Gastrocnemius medialis (tissue), 4 donors: ENCODE measurements around the gene LYZ.

Experiments
- POLR2A ChIP-seq, 2 donors: fragments of 450-650 bp; IDR thresholded peaks; one replicate each; pipeline ENCODE4 v1.6.1; 2017; ENCODE audit warnings: antibody characterized with exemption in 2 of 2, mild to moderate bottlenecking in 2 of 2, moderate library complexity in 2 of 2
- TF ChIP-seq, protein P1 (sequence below), 5 experiments: fragments of 450-650 bp in 3 of 5; fragments of 200-600 bp in 2 of 5; sonication (generic) in 2 of 5; IDR thresholded peaks in 4 of 5; conservative IDR thresholded peaks in 1 of 5; 1 replicate in 4 of 5; 2 replicates in 1 of 5; pipeline ENCODE4 v1.5.1; 2016 to 2019; ENCODE audit warnings: antibody characterized with exemption in 5 of 5, mild to moderate bottlenecking in 3 of 5, moderate library complexity in 3 of 5

DNA sequence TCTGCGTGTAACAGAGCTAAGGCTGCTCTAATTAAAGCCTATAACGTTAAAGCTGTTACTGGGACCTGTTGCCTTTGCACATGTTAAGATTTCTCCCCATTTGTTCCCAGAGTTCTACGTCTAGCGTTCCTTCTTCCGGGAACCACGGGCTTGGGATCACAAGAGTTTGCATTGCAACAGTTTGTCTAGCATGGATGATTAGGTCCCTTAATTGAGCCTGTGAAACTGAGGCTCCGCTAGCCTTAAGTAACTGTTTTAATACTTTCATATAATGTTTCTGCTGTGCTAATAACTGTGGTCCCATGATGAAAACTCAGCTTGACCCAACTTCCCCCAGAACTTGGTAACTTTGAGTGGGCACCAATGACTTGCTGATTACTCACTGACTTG lies 16.7 kb upstream of the LYZ start:
- TF ChIP-seq, protein P1, sequence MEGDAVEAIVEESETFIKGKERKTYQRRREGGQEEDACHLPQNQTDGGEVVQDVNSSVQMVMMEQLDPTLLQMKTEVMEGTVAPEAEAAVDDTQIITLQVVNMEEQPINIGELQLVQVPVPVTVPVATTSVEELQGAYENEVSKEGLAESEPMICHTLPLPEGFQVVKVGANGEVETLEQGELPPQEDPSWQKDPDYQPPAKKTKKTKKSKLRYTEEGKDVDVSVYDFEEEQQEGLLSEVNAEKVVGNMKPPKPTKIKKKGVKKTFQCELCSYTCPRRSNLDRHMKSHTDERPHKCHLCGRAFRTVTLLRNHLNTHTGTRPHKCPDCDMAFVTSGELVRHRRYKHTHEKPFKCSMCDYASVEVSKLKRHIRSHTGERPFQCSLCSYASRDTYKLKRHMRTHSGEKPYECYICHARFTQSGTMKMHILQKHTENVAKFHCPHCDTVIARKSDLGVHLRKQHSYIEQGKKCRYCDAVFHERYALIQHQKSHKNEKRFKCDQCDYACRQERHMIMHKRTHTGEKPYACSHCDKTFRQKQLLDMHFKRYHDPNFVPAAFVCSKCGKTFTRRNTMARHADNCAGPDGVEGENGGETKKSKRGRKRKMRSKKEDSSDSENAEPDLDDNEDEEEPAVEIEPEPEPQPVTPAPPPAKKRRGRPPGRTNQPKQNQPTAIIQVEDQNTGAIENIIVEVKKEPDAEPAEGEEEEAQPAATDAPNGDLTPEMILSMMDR (IDR thresholded peaks at IDR 0.05 in 4 of 5, conservative IDR thresholded peaks at IDR 0.05 in 1 of 5): no peak
- no peak for TF ChIP-seq POLR2A (IDR thresholded peaks at IDR 0.05)
